ENCODE measurements around the gene SCFD2. TPM values are rescaled to one million over a fixed set of nuclear protein-coding genes. Genes with fewer than 3 reads are reported as not detected.
"Not testable (repeated sequence)": the region's sequence is repeated elsewhere in the genome, so short reads cannot be mapped to it uniquely, and the experiment has no call there.

SCFD2 gene
- total RNA-seq, 2 donors from 2014 or later = 16.8 to 30.5 TPM

GRCh38 chr4:52836678-52837077 lies 529.2 kb downstream of the SCFD2 start:
- Mint-ChIP-seq H3K36me3 (ENCODE audit: low read depth) (no peaks in the 10 kb centered on the region), H3K4me3 (no peak overlapping the region), H3K27me3 (peaks cover 7% of the 10 kb centered on the region), H3K9me3 (no peaks in the 10 kb centered on the region), H3K4me1 (no peaks in the 10 kb centered on the region), H3K27ac (no peak overlapping the region)
- ATAC-seq (replicated peaks) = no peak

DNA sequence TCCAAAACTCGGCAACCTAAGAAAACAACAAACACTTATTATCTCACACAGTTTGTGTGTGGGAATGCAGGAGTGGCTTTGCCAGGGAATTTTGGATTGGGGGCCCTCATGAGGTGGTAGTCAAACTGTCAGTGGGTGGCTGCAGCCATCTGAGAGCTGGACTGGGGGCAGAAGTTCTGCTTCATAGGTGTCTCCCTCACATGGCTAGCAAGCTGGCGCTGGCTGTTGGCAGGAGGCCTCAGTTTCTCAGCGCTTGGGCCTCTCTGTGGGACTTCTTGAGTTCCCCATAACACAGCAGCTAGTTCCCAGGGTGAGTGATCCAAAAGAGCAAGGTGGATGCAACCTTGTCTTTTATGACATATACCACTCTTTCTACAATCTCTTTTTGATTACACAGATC lies 529.7 kb downstream of the SCFD2 start:
- no peak for ATAC-seq (replicated peaks)
- H3K36me3 Mint-ChIP-seq (ENCODE audit: low read depth) = no peaks in the 10 kb centered on the region
- no peaks in the 10 kb centered on the region for H3K4me1 Mint-ChIP-seq
- H3K4me3 Mint-ChIP-seq = no peak overlapping the region
- H3K27ac Mint-ChIP-seq = no peak overlapping the region
- no peaks in the 10 kb centered on the region for H3K9me3 Mint-ChIP-seq
- peaks cover 7% of the 10 kb centered on the region for H3K27me3 Mint-ChIP-seq

DNA sequence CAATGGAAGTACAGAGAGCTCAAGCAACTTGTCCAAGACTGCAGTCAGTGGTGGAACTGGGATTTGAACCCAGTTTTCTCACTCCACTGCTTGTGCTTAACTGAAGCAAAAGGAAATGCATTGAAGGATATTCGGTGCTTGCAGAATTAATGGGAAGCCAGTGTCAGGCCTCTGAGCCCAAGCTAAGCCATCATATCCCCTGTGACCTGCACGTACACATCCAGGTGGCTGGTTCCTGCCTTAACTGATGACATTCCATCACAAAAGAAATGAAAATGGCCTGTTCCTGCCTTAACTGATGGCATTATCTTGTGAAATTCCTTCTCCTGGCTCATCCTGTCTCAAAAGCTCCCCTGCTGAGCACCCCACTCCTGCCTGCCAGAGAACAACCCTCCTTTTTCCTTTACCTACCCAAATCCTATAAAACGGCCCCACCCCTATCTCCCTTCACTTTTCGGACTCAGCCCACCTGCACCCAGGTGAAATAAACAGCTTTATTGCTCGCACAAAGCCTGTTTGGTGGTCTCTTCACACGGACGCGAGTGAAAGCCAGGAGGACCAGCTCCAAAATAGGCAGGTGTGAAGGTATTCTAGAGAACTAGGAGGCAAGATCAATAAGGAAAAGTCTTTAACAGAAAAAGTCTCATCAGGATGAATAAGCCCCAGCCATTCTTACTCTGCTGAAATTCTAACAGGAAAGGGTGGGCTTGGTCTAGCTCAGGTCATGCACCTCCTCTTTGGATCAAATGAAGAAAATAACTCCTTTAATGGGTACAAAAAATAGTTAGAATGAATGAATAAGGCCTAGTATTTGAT lies 531.0 kb downstream of the SCFD2 start:
- H3K27ac Mint-ChIP-seq; H3K9me3 Mint-ChIP-seq; H3K27me3 Mint-ChIP-seq; H3K4me3 Mint-ChIP-seq; ATAC-seq (replicated peaks); H3K4me1 Mint-ChIP-seq; H3K36me3 Mint-ChIP-seq (ENCODE audit: low read depth): not testable (repeated sequence)

- H3K4me1 Mint-ChIP-seq = no peaks in the 10 kb centered on the region
- ATAC-seq (replicated peaks) = peak; percentile 24
- H3K9me3 Mint-ChIP-seq = no peaks in the 10 kb centered on the region
- H3K27me3 Mint-ChIP-seq = peaks cover 7% of the 10 kb centered on the region
- H3K27ac Mint-ChIP-seq = no peak overlapping the region
- no peaks in the 10 kb centered on the region for H3K36me3 Mint-ChIP-seq (ENCODE audit: low read depth)
- no peak overlapping the region for H3K4me3 Mint-ChIP-seq
These were observed 531.8 kb downstream of the SCFD2 start for GRCh38 chr4:52833941-52834525.

- Mint-ChIP-seq H3K27me3 (no peaks in the 10 kb centered on the region), H3K4me1 (peaks cover 31% of the 10 kb centered on the region), H3K27ac (peak overlapping the region; percentile 15), H3K9me3 (peaks cover 4% of the 10 kb centered on the region), H3K36me3 (ENCODE audit: low read depth) (no peaks in the 10 kb centered on the region), H3K4me3 (peak overlapping the region; percentile 16)
- ATAC-seq (replicated peaks) = no peak
These were observed 540.3 kb downstream of the SCFD2 start for GRCh38 chr4:52825460-52826090.

- H3K4me3 Mint-ChIP-seq = peak overlapping the region; percentile 49
- ATAC-seq (replicated peaks) = no peak
- H3K27me3 Mint-ChIP-seq = no peaks in the 10 kb centered on the region
- H3K27ac Mint-ChIP-seq = peak overlapping the region; percentile 92
- no peaks in the 10 kb centered on the region for H3K36me3 Mint-ChIP-seq (ENCODE audit: low read depth)
- H3K4me1 Mint-ChIP-seq = peaks cover 31% of the 10 kb centered on the region
- peaks cover 4% of the 10 kb centered on the region for H3K9me3 Mint-ChIP-seq
These were observed 541.0 kb downstream of the SCFD2 start for GRCh38 chr4:52824603-52825459.

GRCh38 chr4:52824270-52824602 lies 541.6 kb downstream of the SCFD2 start:
- peaks cover 31% of the 10 kb centered on the region for H3K4me1 Mint-ChIP-seq
- H3K36me3 Mint-ChIP-seq (ENCODE audit: low read depth) = no peaks in the 10 kb centered on the region
- H3K9me3 Mint-ChIP-seq = peaks cover 4% of the 10 kb centered on the region
- H3K27ac Mint-ChIP-seq = peak overlapping the region; percentile 92
- H3K27me3 Mint-ChIP-seq = no peaks in the 10 kb centered on the region
- ATAC-seq (replicated peaks) = no peak
- peak overlapping the region; percentile 49 for H3K4me3 Mint-ChIP-seq

DNA sequence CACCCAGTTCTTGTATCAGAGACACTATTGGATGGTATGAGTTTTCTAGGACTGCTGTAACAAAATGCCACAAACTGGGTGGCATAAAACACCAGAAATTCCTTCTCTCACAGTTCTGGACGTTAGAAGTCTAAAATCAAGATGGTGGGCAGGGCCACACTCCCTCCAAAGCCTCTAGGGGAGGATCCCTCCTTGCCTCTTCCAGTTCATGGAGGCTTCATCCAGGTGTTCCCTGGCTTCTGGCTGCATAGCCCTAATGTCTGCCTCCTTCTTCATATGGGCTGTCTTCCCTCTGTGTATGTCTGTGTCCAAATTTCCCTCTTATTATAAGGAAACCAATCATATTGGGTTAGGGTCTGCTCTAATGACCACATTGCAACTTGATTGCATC lies 542.2 kb downstream of the SCFD2 start:
- H3K27ac Mint-ChIP-seq = peak overlapping the region; percentile 92
- H3K9me3 Mint-ChIP-seq = peaks cover 4% of the 10 kb centered on the region
- ATAC-seq (replicated peaks) = no peak
- no peaks in the 10 kb centered on the region for H3K27me3 Mint-ChIP-seq
- H3K4me1 Mint-ChIP-seq = peaks cover 31% of the 10 kb centered on the region
- H3K36me3 Mint-ChIP-seq (ENCODE audit: low read depth) = no peaks in the 10 kb centered on the region
- H3K4me3 Mint-ChIP-seq = peak overlapping the region; percentile 49

Other genes starting within 250 kb of the SCFD2 start
- gene FIP1L1, start 11.6 kb upstream of the SCFD2 start, total RNA-seq = 10 to 100 TPM; 49.3 to 70.3 TPM
- not detected for gene LNX1, start 225.4 kb upstream of the SCFD2 start, total RNA-seq